WTC11 (cell line): ENCODE data around the gene MAML3.

Experiments used
- CREM ChIP-seq: sonication (generic); formaldehyde crosslinking; IDR thresholded peaks from 2 replicates; pipeline ENCODE4 v1.8.1; 2022; ENCODE audit warnings: mild to moderate bottlenecking, missing genetic modification reagents, moderate library complexity
- NFE2L1 ChIP-seq: sonication (generic); formaldehyde crosslinking; IDR thresholded peaks from 2 replicates; pipeline ENCODE4 v1.8.1; 2023; ENCODE audit warnings: missing genetic modification reagents
- TF ChIP-seq, protein P1 (sequence below): sonication (generic); formaldehyde crosslinking; IDR thresholded peaks from 2 replicates; pipeline ENCODE4 v1.8.0; 2022; ENCODE audit warnings: mild to moderate bottlenecking, missing genetic modification reagents
- TF ChIP-seq, protein P2 (sequence below): fragments of 200-600 bp; IDR thresholded peaks from 2 replicates; pipeline ENCODE4 v1.8.0; 2022; ENCODE audit warnings: antibody characterized with exemption

DNA sequence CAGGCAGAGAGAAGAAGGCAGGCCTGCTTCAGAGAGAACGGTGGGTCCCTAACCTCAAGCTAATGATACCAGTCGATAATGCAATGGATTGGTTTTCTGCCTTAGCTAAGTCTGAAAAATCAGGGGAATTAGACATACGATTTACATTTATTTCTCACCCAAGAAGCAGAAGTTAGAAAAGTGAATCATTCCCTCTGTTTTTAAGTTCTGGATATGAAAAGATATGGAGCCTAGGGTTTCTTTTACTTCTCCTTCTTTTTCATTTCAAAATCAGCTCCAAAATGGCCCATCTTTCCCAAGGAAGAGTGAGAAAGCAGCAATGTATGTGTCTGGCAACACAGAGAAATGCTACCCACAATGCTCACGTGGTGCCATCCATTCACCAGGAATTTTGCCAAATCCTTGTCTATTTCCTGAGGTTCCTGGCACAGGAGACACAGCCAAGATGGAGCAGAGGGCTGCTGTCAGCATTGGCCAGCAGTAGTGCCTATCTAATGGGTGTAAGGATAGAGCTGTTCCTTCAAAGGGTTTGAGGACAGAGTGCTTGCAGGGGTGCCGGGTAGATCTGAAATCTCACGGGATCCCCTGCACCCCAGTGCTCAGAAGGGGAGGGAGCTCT lies 231.5 kb downstream of the MAML3 start:
- TF ChIP-seq, protein P1, sequence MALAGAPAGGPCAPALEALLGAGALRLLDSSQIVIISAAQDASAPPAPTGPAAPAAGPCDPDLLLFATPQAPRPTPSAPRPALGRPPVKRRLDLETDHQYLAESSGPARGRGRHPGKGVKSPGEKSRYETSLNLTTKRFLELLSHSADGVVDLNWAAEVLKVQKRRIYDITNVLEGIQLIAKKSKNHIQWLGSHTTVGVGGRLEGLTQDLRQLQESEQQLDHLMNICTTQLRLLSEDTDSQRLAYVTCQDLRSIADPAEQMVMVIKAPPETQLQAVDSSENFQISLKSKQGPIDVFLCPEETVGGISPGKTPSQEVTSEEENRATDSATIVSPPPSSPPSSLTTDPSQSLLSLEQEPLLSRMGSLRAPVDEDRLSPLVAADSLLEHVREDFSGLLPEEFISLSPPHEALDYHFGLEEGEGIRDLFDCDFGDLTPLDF = no peak
- TF ChIP-seq, protein P2, sequence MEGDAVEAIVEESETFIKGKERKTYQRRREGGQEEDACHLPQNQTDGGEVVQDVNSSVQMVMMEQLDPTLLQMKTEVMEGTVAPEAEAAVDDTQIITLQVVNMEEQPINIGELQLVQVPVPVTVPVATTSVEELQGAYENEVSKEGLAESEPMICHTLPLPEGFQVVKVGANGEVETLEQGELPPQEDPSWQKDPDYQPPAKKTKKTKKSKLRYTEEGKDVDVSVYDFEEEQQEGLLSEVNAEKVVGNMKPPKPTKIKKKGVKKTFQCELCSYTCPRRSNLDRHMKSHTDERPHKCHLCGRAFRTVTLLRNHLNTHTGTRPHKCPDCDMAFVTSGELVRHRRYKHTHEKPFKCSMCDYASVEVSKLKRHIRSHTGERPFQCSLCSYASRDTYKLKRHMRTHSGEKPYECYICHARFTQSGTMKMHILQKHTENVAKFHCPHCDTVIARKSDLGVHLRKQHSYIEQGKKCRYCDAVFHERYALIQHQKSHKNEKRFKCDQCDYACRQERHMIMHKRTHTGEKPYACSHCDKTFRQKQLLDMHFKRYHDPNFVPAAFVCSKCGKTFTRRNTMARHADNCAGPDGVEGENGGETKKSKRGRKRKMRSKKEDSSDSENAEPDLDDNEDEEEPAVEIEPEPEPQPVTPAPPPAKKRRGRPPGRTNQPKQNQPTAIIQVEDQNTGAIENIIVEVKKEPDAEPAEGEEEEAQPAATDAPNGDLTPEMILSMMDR = no peak
- no peak for TF ChIP-seq CREM (CRISPR knock-in tag)
- TF ChIP-seq NFE2L1 (CRISPR knock-in tag) = no peak
